ENCODE results near the gene TCAF1.
"Not testable (repeated sequence)": the region's sequence is repeated elsewhere in the genome, so short reads cannot be mapped to it uniquely, and the experiment has no call there.

TCAF1 gene

GRCh38 chr7:143855443-143855842 is 46.5 kb downstream of the TCAF1 start:
- DNase-seq (ENCODE audit: low spot score), result not testable (repeated sequence)

GRCh38 chr7:143850682-143851081 is 51.3 kb downstream of the TCAF1 start:
- DNase-seq (ENCODE audit: low spot score), result no peak

GRCh38 chr7:143849785-143850479 is 52.0 kb downstream of the TCAF1 start:
- no peak for DNase-seq (ENCODE audit: low spot score)

- DNase-seq (ENCODE audit: low spot score), result no peak
These were observed 53.8 kb downstream of the TCAF1 start for GRCh38 chr7:143848192-143848591.

- DNase-seq (ENCODE audit: low spot score), result no peak
These were observed 55.3 kb downstream of the TCAF1 start for GRCh38 chr7:143846692-143847091.

GRCh38 chr7:143841696-143842095 is 60.3 kb downstream of the TCAF1 start:
- DNase-seq (ENCODE audit: low spot score), result not testable (repeated sequence)

- DNase-seq (ENCODE audit: low spot score), result not testable (repeated sequence)
These were observed 61.9 kb downstream of the TCAF1 start for GRCh38 chr7:143840062-143840461.

GRCh38 chr7:143837223-143837622 is 64.8 kb downstream of the TCAF1 start:
- not testable (repeated sequence) for DNase-seq (ENCODE audit: low spot score)

- not testable (repeated sequence) for DNase-seq (ENCODE audit: low spot score)
These were observed 65.4 kb downstream of the TCAF1 start for GRCh38 chr7:143836622-143837021.

- not testable (repeated sequence) for DNase-seq (ENCODE audit: low spot score)
These were observed 65.9 kb downstream of the TCAF1 start for GRCh38 chr7:143836088-143836487.

GRCh38 chr7:143826578-143826977 is 75.4 kb downstream of the TCAF1 start:
- DNase-seq (ENCODE audit: low spot score), result not testable (repeated sequence)

- not testable (repeated sequence) for DNase-seq (ENCODE audit: low spot score)
These were observed 77.5 kb downstream of the TCAF1 start for GRCh38 chr7:143824295-143825135.

GRCh38 chr7:143823634-143824294 is 78.2 kb downstream of the TCAF1 start:
- not testable (repeated sequence) for DNase-seq (ENCODE audit: low spot score)

- DNase-seq (ENCODE audit: low spot score), result not testable (repeated sequence)
These were observed 80.3 kb downstream of the TCAF1 start for GRCh38 chr7:143821392-143822277.

GRCh38 chr7:143817873-143818272 is 84.1 kb downstream of the TCAF1 start:
- DNase-seq (ENCODE audit: low spot score), result not testable (repeated sequence)

GRCh38 chr7:143816471-143817133 is 85.4 kb downstream of the TCAF1 start:
- not testable (repeated sequence) for DNase-seq (ENCODE audit: low spot score)

- not testable (repeated sequence) for DNase-seq (ENCODE audit: low spot score)
These were observed 91.3 kb downstream of the TCAF1 start for GRCh38 chr7:143810639-143811038.

GRCh38 chr7:143806664-143807071 is 95.3 kb downstream of the TCAF1 start:
- not testable (repeated sequence) for DNase-seq (ENCODE audit: low spot score)

All from AG08395 (cell line).